ENCODE data around the gene MAPKAP1. TPM values are rescaled to one million over a fixed set of nuclear protein-coding genes. Genes with fewer than 3 reads are reported as not detected.

MAPKAP1 gene
- total RNA-seq, 2 donors from 2014 or later = 73.4 to 81.5 TPM

- H3K36me3 ChIP-seq = no peaks in the 10 kb centered on the region
- H3K4me1 ChIP-seq (ENCODE audit: control insufficient read depth in 1 of 2, low read depth in 2 of 2) = no peaks in the 10 kb centered on the region
- no peak overlapping the region for H3K27ac ChIP-seq
- DNase-seq (ENCODE audit: low spot score) (no peak), ATAC-seq (ENCODE audit: insufficient number of reproducible peaks, low FRiP score, low read depth) (no peak)
- no peak overlapping the region for H3K4me3 ChIP-seq
- H3K27me3 ChIP-seq (replicated peaks; ENCODE audit: insufficient read depth) = no peaks in the 10 kb centered on the region
- no peaks in the 10 kb centered on the region for H3K9me3 ChIP-seq
- no peak for TF ChIP-seq CTCF (IDR thresholded peaks at IDR 0.05)
Measured at GRCh38 chr9:125436613-125437443, 270.2 kb downstream of the MAPKAP1 start.

- no peak for DNase-seq (ENCODE audit: low spot score)
- no peak for ATAC-seq (ENCODE audit: insufficient number of reproducible peaks, low FRiP score, low read depth)
- Histone ChIP-seq H3K4me1 (ENCODE audit: control insufficient read depth in 1 of 2, low read depth in 2 of 2) (no peaks in the 10 kb centered on the region), H3K27ac (no peak overlapping the region), H3K4me3 (no peak overlapping the region), H3K9me3 (no peaks in the 10 kb centered on the region), H3K27me3 (replicated peaks; ENCODE audit: insufficient read depth) (no peaks in the 10 kb centered on the region), H3K36me3 (no peaks in the 10 kb centered on the region)
- no peak for TF ChIP-seq CTCF (IDR thresholded peaks at IDR 0.05)
Measured at GRCh38 chr9:125435776-125436612, 271.0 kb downstream of the MAPKAP1 start.

GRCh38 chr9:125434986-125435775 lies 271.8 kb downstream of the MAPKAP1 start:
- Histone ChIP-seq H3K27ac (no peak overlapping the region), H3K4me3 (no peak overlapping the region), H3K27me3 (replicated peaks; ENCODE audit: insufficient read depth) (no peaks in the 10 kb centered on the region), H3K9me3 (no peaks in the 10 kb centered on the region), H3K4me1 (ENCODE audit: control insufficient read depth in 1 of 2, low read depth in 2 of 2) (no peaks in the 10 kb centered on the region), H3K36me3 (no peaks in the 10 kb centered on the region)
- DNase-seq (ENCODE audit: low spot score) (no peak), ATAC-seq (ENCODE audit: insufficient number of reproducible peaks, low FRiP score, low read depth) (no peak)
- no peak for TF ChIP-seq CTCF (IDR thresholded peaks at IDR 0.05)

GRCh38 chr9:125433461-125434011 lies 273.5 kb downstream of the MAPKAP1 start:
- Histone ChIP-seq H3K4me3 (no peak overlapping the region), H3K4me1 (ENCODE audit: control insufficient read depth in 1 of 2, low read depth in 2 of 2) (no peaks in the 10 kb centered on the region), H3K9me3 (no peaks in the 10 kb centered on the region), H3K36me3 (no peaks in the 10 kb centered on the region), H3K27me3 (replicated peaks; ENCODE audit: insufficient read depth) (no peaks in the 10 kb centered on the region), H3K27ac (no peak overlapping the region)
- ATAC-seq (ENCODE audit: insufficient number of reproducible peaks, low FRiP score, low read depth) (no peak), DNase-seq (ENCODE audit: low spot score) (no peak)
- no peak for TF ChIP-seq CTCF (IDR thresholded peaks at IDR 0.05)

Measured in thoracic aorta (tissue), 2 donors.